HepG2 (cell line): ENCODE measurements around the gene ATP9B. TPM values are rescaled to one million over a fixed set of nuclear protein-coding genes. Genes with fewer than 3 reads are reported as not detected.

ENCODE experiments used
- ATAC-seq: fragments of 200-7000 bp; cut with Tn5 transposase; 3 replicates; pipeline ENCODE4 v1.9.1; 2020; ENCODE audit warnings: mild to moderate bottlenecking, moderate library complexity
- BruUV-seq: library from RNA; stranded (reverse); fragments of 400-500 nt; replicated peaks from 2 replicates; lab custom pipeline; 2021; lab: Mats Ljungman, UMichigan
- CTCF ChIA-PET: fragments of 300-600 bp; formaldehyde crosslinking; extraction: SDS; loops from one replicate; lab custom pipeline; 2021; ENCODE audit warnings: low total read pairs, inconsistent platforms, low intra/inter-chr PET ratio; lab: Yijun Ruan, JAX
- POLR2A ChIA-PET: fragments of 350-600 bp; sonication (Branson Sonifier 250); formaldehyde crosslinking; loops from one replicate; lab custom pipeline; 2020; ENCODE audit warnings: antibody characterized with exemption, inconsistent platforms; lab: Yijun Ruan, JAX
- DNase-seq: peaks from one replicate; pipeline ENCODE4 v3.0.0-alpha.2; 2015; ENCODE audit warnings: low spot score
- FAIRE-seq: peaks from 3 replicates; lab custom pipeline; 2011; peaks lifted over from hg19 to GRCh38; lab: Jason Lieb, UNC
- H2AFZ ChIP-seq: one replicate; pipeline ENCODE4 v1.6.1; 2011; ENCODE audit warnings: low read length, inconsistent platforms
- H3K27ac ChIP-seq: fragments of 300-600 bp; 3 replicates; pipeline ENCODE4 v1.8.0; 2011; ENCODE audit warnings: mixed run types, mild to moderate bottlenecking, mixed read lengths, low read length, inconsistent platforms; ENCODE audit not compliant: insufficient read depth; ENCODE audit errors: extremely low read length
- H3K27me3 ChIP-seq, 2 experiments: fragments of 200-600 bp in 1 of 2; 2 replicates in 1 of 2; 3 replicates in 1 of 2; pipeline versions ENCODE4 v1.6.0 to v1.8.0; 2011; ENCODE audit warnings: low read length in 2 of 2, mild to moderate bottlenecking in 2 of 2, moderate library complexity in 2 of 2, inconsistent platforms in 1 of 2; ENCODE audit not compliant: insufficient read depth in 2 of 2, control insufficient read depth in 1 of 2
- H3K36me3 ChIP-seq, 2 experiments: fragments of 200-600 bp in 1 of 2; replicated peaks in 1 of 2; 2 replicates in 1 of 2; 3 replicates in 1 of 2; pipeline versions ENCODE4 v1.5.1 to v1.8.0; 2011; ENCODE audit warnings: low read length in 2 of 2, inconsistent platforms in 1 of 2; ENCODE audit not compliant: insufficient read depth in 2 of 2, control insufficient read depth in 1 of 2
- H3K4me1 ChIP-seq: 2 replicates; pipeline ENCODE4 v1.5.1; 2012; ENCODE audit warnings: low read length, inconsistent platforms; ENCODE audit not compliant: insufficient read depth
- H3K4me2 ChIP-seq: 2 replicates; pipeline ENCODE4 v1.6.0; 2011; ENCODE audit warnings: low read depth, low read length, inconsistent platforms
- H3K4me3 ChIP-seq, 3 experiments: fragments of 200-600 bp in 1 of 3; sonication (generic), shearing (Covaris generic) in 1 of 3; replicated peaks in 1 of 3; 2 replicates each; pipeline ENCODE4 v1.5.1; 2011 to 2016; ENCODE audit warnings: low read length in 3 of 3, inconsistent platforms in 2 of 3, low read depth in 2 of 3, mild to moderate bottlenecking in 2 of 3, control low read depth in 1 of 3, mixed read lengths in 1 of 3; ENCODE audit not compliant: insufficient read depth in 1 of 3
- H3K79me2 ChIP-seq: one replicate; pipeline ENCODE4 v1.6.1; 2011; ENCODE audit warnings: low read length, inconsistent platforms; ENCODE audit not compliant: insufficient read depth
- H3K9ac ChIP-seq: 2 replicates; pipeline ENCODE4 v1.6.0; 2011; ENCODE audit warnings: mild to moderate bottlenecking, low read depth, low read length, inconsistent platforms; ENCODE audit not compliant: insufficient read depth
- H3K9me3 ChIP-seq: 2 replicates; pipeline ENCODE4 v1.5.1; 2012; ENCODE audit warnings: mild to moderate bottlenecking, low read length
- H4K20me1 ChIP-seq: 2 replicates; pipeline ENCODE4 v1.6.0; 2011; ENCODE audit warnings: inconsistent platforms, mild to moderate bottlenecking, low read length, moderate library complexity; ENCODE audit not compliant: insufficient read depth
- ERF ChIP-seq: IDR thresholded peaks from 2 replicates; pipeline ENCODE4 v1.6.1; 2018; ENCODE audit warnings: missing biosample characterization, missing genetic modification reagents
- POLR2A ChIP-seq, 2 experiments: IDR thresholded peaks; 2 replicates each; pipeline ENCODE4 v1.6.1; 2011; ENCODE audit warnings: low read depth in 2 of 2, low read length in 2 of 2, mild to moderate bottlenecking in 1 of 2, moderate library complexity in 1 of 2; ENCODE audit not compliant: insufficient read depth in 1 of 2
- PRDM15 ChIP-seq: sonication (generic); formaldehyde crosslinking; IDR thresholded peaks from 2 replicates; pipeline ENCODE4 v1.4.0; 2020; ENCODE audit warnings: missing genetic modification reagents
- RARA ChIP-seq: IDR thresholded peaks from 2 replicates; pipeline ENCODE4 v1.6.1; 2016; ENCODE audit warnings: missing genetic modification reagents, missing compliant biosample characterization
- SMYD3 ChIP-seq: sonication (generic); formaldehyde crosslinking; IDR thresholded peaks from 2 replicates; pipeline ENCODE4 v1.8.1; 2023; ENCODE audit warnings: mild to moderate bottlenecking, missing genetic modification reagents
- TP53 ChIP-seq: sonication (generic); formaldehyde crosslinking; conservative IDR thresholded peaks from 2 replicates; pipeline ENCODE4 v1.4.0; 2020; ENCODE audit warnings: missing genetic modification reagents
- ZNF451 ChIP-seq: sonication (generic); formaldehyde crosslinking; IDR thresholded peaks from 2 replicates; pipeline ENCODE4 v1.5.0; 2020; ENCODE audit warnings: mild to moderate bottlenecking, missing genetic modification reagents
- ZNF670 ChIP-seq: sonication (generic); formaldehyde crosslinking; IDR thresholded peaks from 2 replicates; pipeline ENCODE4 v1.8.0; 2022; ENCODE audit warnings: mild to moderate bottlenecking, missing genetic modification reagents, borderline replicate concordance
- ZZZ3 ChIP-seq: sonication (generic); formaldehyde crosslinking; IDR thresholded peaks from 2 replicates; pipeline ENCODE4 v1.4.0; 2020; ENCODE audit warnings: missing genetic modification reagents, mild to moderate bottlenecking, borderline replicate concordance
- WGBS: methylation state at CpG from one replicate; pipeline ENCODE4 v1.1.6; 2017; ENCODE audit warnings: low lambda C conversion rate; 5-methylcytosine and 5-hydroxymethylcytosine counted together
- in situ Hi-C: cut with HindIII; loops from 2 replicates; pipeline ENCODE4 v1.10.0; 2017; ENCODE audit warnings: low pct_unique_long_range_greater_than_20kb; ENCODE audit not compliant: extremely low pct_ligation_motif_present
- intact Hi-C: fragments of 100-400 bp; cut with micrococcal nuclease; formaldehyde crosslinking; loops from one replicate; pipeline ENCODE4 v1.10.0; 2022; ENCODE audit not compliant: unreplicated experiment
- polyA plus RNA-seq, 8 experiments: library from polyadenylated mRNA; depleted of rRNA in 3 of 8; stranded (reverse) in 7 of 8; unstranded in 1 of 8; fragments of >200 nt; fragmentation: Illumina TruSeq in 4 of 8; extraction: Trizol in 4 of 8; gene quantifications; 2 replicates each; pipeline versions ENCODE4 v1.2.1 to v1.2.3, GENCODE V29; 2011 to 2016; ENCODE audit warnings: low read depth in 4 of 8, missing spikeins in 1 of 8, mixed read lengths in 1 of 8; ENCODE audit not compliant: insufficient read depth in 1 of 8
- total RNA-seq, 5 experiments: library from RNA; depleted of rRNA; stranded (reverse); fragments of >200 nt; fragmentation: Illumina TruSeq; extraction: Trizol; gene quantifications; 2 replicates each; pipeline ENCODE4 v1.2.3, GENCODE V29; 2016; ENCODE audit warnings: low read depth in 1 of 5

Gene ATP9B
- total and polyA plus RNA-seq, 2 of the 13 experiments (the other 11 are each of a cell fraction or from before 2014, with no cell fraction given) = 10.8 to 11.3 TPM

GRCh38 chr18:79333046-79333445, 263.9 kb downstream of the ATP9B start (continued):
- no peak for TF ChIP-seq PRDM15 (CRISPR knock-in tag)
- TF ChIP-seq SMYD3 = no peak
- TF ChIP-seq RARA (CRISPR knock-in tag) = no peak
- no peak for TF ChIP-seq POLR2A (IDR thresholded peaks at IDR 0.05; ENCODE audit: insufficient read depth in 1 of 2, low read depth in 2 of 2, low read length in 2 of 2)
- TF ChIP-seq, all 625 proteins: peak for 0

- 95% methylated on average over 24 of the region's 29 CpGs for WGBS
- ATAC-seq (no peak), FAIRE-seq (no peak), DNase-seq (no peak)
- CTCF ChIA-PET = no interaction called here
- H3K27me3 ChIP-seq = no peaks in the 10 kb centered on the region
- H2AFZ ChIP-seq = no peak overlapping the region
- H3K9me3 ChIP-seq = no peaks in the 10 kb centered on the region
- in situ Hi-C loops (no loop called here), intact Hi-C loops (no loop called here)
- H3K4me1 ChIP-seq = no peaks in the 10 kb centered on the region
- no TSS peak for BruUV-seq
- H3K79me2 ChIP-seq = no peaks in the 10 kb centered on the region
- no peak overlapping the region for H3K4me2 ChIP-seq
- H3K4me3 ChIP-seq = no peak overlapping the region
- no peaks in the 10 kb centered on the region for H4K20me1 ChIP-seq
- no peak overlapping the region for H3K9ac ChIP-seq
- TF ChIP-seq ZNF670 (CRISPR knock-in tag) (no peak), ZZZ3 (CRISPR knock-in tag) (no peak), ZNF451 (CRISPR knock-in tag) (no peak), TP53 (CRISPR knock-in tag) (no peak), ERF (CRISPR knock-in tag) (no peak), POLR2A (IDR thresholded peaks at IDR 0.05; ENCODE audit: insufficient read depth in 1 of 2, low read depth in 2 of 2, low read length in 2 of 2) (no peak)
- POLR2A ChIA-PET = no interaction called here
- H3K27ac ChIP-seq = no peak overlapping the region
- peaks cover 1 to 11% of the 10 kb centered on the region in 2 experiments; a peak in 3 of 5 replicates for H3K36me3 ChIP-seq
Measured at GRCh38 chr18:79334496-79335233, 265.5 kb downstream of the ATP9B start.
